Ishikawa (cell line): ENCODE measurements around the gene FRMD5.

ENCODE experiments used
- CEBPB ChIP-seq: IDR thresholded peaks from 2 replicates; pipeline ENCODE4 v1.6.1; 2012
- CREB1 ChIP-seq: IDR thresholded peaks from 2 replicates; pipeline ENCODE4 v1.6.1; 2012; ENCODE audit warnings: low read depth
- EGR1 ChIP-seq: IDR thresholded peaks from 2 replicates; pipeline ENCODE4 v1.6.1; 2012
- EP300 ChIP-seq: IDR thresholded peaks from 2 replicates; pipeline ENCODE4 v1.6.1; 2012; ENCODE audit warnings: borderline replicate concordance
- FOXM1 ChIP-seq: IDR thresholded peaks from 2 replicates; pipeline ENCODE4 v1.6.1; 2012; ENCODE audit warnings: low read depth, borderline replicate concordance
- MAX ChIP-seq: IDR thresholded peaks from 2 replicates; pipeline ENCODE4 v1.6.1; 2012
- NFIC ChIP-seq: IDR thresholded peaks from 2 replicates; pipeline ENCODE4 v1.6.1; 2012
- RAD21 ChIP-seq: IDR thresholded peaks from 2 replicates; pipeline ENCODE4 v1.6.1; 2012; ENCODE audit warnings: low read depth
- REST ChIP-seq: IDR thresholded peaks from 2 replicates; pipeline ENCODE4 v1.6.1; 2012; ENCODE audit warnings: low read depth, mild to moderate bottlenecking
- TAF1 ChIP-seq: IDR thresholded peaks from 2 replicates; pipeline ENCODE4 v1.6.1; 2012; ENCODE audit warnings: low read depth, mild to moderate bottlenecking
- TCF12 ChIP-seq: IDR thresholded peaks from 2 replicates; pipeline ENCODE4 v1.6.1; 2012; ENCODE audit warnings: low read depth
- TEAD4 ChIP-seq: IDR thresholded peaks from 2 replicates; pipeline ENCODE4 v1.6.1; 2012
- USF1 ChIP-seq: IDR thresholded peaks from 2 replicates; pipeline ENCODE4 v1.6.1; 2012
- YY1 ChIP-seq: IDR thresholded peaks from 2 replicates; pipeline ENCODE4 v1.6.1; 2012; ENCODE audit warnings: low read depth
- ZBTB7A ChIP-seq: IDR thresholded peaks from 2 replicates; pipeline ENCODE4 v1.6.1; 2012; ENCODE audit warnings: low read depth

Gene FRMD5

GRCh38 chr15:43928152-43928551 lies 266.9 kb downstream of the FRMD5 start:
- no peak for TF ChIP-seq TAF1
- TF ChIP-seq CREB1 = no peak
- TF ChIP-seq TCF12 = no peak
- TF ChIP-seq TEAD4 = no peak
- no peak for TF ChIP-seq USF1
- TF ChIP-seq EGR1 = no peak
- no peak for TF ChIP-seq MAX
- TF ChIP-seq YY1 = no peak
- TF ChIP-seq RAD21 = no peak
- TF ChIP-seq NFIC = no peak
- no peak for TF ChIP-seq EP300
- no peak for TF ChIP-seq ZBTB7A
- TF ChIP-seq FOXM1 = no peak
- no peak for TF ChIP-seq CEBPB
- TF ChIP-seq REST = no peak

- no peak for TF ChIP-seq RAD21
- no peak for TF ChIP-seq MAX
- TF ChIP-seq FOXM1 = no peak
- no peak for TF ChIP-seq EP300
- TF ChIP-seq ZBTB7A = no peak
- no peak for TF ChIP-seq REST
- TF ChIP-seq TCF12 = no peak
- TF ChIP-seq CEBPB = no peak
- no peak for TF ChIP-seq CREB1
- no peak for TF ChIP-seq NFIC
- no peak for TF ChIP-seq YY1
- TF ChIP-seq TEAD4 = no peak
- no peak for TF ChIP-seq USF1
- no peak for TF ChIP-seq EGR1
Observed at GRCh38 chr15:43927203-43927602, 267.9 kb downstream of the FRMD5 start.

GRCh38 chr15:43923553-43923952 lies 271.5 kb downstream of the FRMD5 start:
- TF ChIP-seq ZBTB7A = no peak
- no peak for TF ChIP-seq FOXM1
- TF ChIP-seq REST = no peak
- no peak for TF ChIP-seq EP300
- TF ChIP-seq TCF12 = no peak
- no peak for TF ChIP-seq TAF1
- TF ChIP-seq YY1 = no peak
- TF ChIP-seq RAD21 = no peak
- TF ChIP-seq CREB1 = no peak
- TF ChIP-seq USF1 = no peak
- no peak for TF ChIP-seq MAX
- no peak for TF ChIP-seq CEBPB

GRCh38 chr15:43922021-43922420 lies 273.1 kb downstream of the FRMD5 start:
- TF ChIP-seq CREB1 (no peak), RAD21 (no peak), CEBPB (no peak), TAF1 (no peak), MAX (no peak), REST (no peak), NFIC (no peak), ZBTB7A (no peak), FOXM1 (no peak), EP300 (no peak), YY1 (no peak), USF1 (no peak), TCF12 (no peak), EGR1 (no peak), TEAD4 (no peak)
